GM21381 (cell line): ENCODE results near the gene PRM3.
A peak's percentile ranks its signal among the peaks of the same experiment; 100 is the strongest.

Source experiments
- ATAC-seq: cut with Tn5 transposase; IDR thresholded peaks from one replicate; pipeline ENCODE4 v1.9.1; 2021; ENCODE audit warnings: mild to moderate bottlenecking, moderate library complexity; ENCODE audit not compliant: unreplicated experiment

PRM3 gene

GRCh38 chr16:11229432-11229831 lies 44.0 kb downstream of the PRM3 start:
- ATAC-seq = no peak

GRCh38 chr16:11225677-11226549 lies 47.5 kb downstream of the PRM3 start:
- no peak for ATAC-seq

GRCh38 chr16:11224894-11225676 lies 48.3 kb downstream of the PRM3 start:
- peak; percentile 80 for ATAC-seq

GRCh38 chr16:11224096-11224893 lies 49.1 kb downstream of the PRM3 start:
- peak; percentile 42 for ATAC-seq
